HepG2 (cell line): ENCODE data around the gene PRRT2. TPM values are rescaled to one million over a fixed set of nuclear protein-coding genes. Genes with fewer than 3 reads are reported as not detected.

ENCODE experiments used
- ARNT ChIP-seq: fragments of 450-650 bp; IDR thresholded peaks from 2 replicates; pipeline ENCODE4 v1.6.1; 2017
- FUBP1 ChIP-seq: sonication (generic); formaldehyde crosslinking; IDR thresholded peaks from 2 replicates; pipeline ENCODE4 v1.5.1; 2020; ENCODE audit warnings: missing genetic modification reagents, mild to moderate bottlenecking, borderline replicate concordance
- KLF9 ChIP-seq: IDR thresholded peaks from 2 replicates; pipeline ENCODE4 v1.6.1; 2016; ENCODE audit warnings: low read depth
- MAFG ChIP-seq: sonication (generic); formaldehyde crosslinking; IDR thresholded peaks from 2 replicates; pipeline ENCODE4 v1.5.1; 2020; ENCODE audit warnings: mild to moderate bottlenecking, missing genetic modification reagents
- NONO ChIP-seq, 2 experiments: fragments of 450-650 bp in 1 of 2; sonication (generic) in 1 of 2; formaldehyde crosslinking in 1 of 2; IDR thresholded peaks in 1 of 2; conservative IDR thresholded peaks in 1 of 2; 2 replicates each; pipeline versions ENCODE4 v1.6.1 to v1.8.0; 2017 to 2022; ENCODE audit warnings: mild to moderate bottlenecking in 1 of 2, missing genetic modification reagents in 1 of 2, moderate library complexity in 1 of 2
- SALL1 ChIP-seq: sonication (generic); formaldehyde crosslinking; IDR thresholded peaks from 2 replicates; pipeline ENCODE4 v1.8.0; 2022; ENCODE audit warnings: mild to moderate bottlenecking, missing genetic modification reagents
- SKI ChIP-seq: fragments of 450-650 bp; IDR thresholded peaks from one replicate; pipeline ENCODE4 v1.6.1; 2018; ENCODE audit warnings: mild to moderate bottlenecking; ENCODE audit not compliant: partially characterized antibody
- SOX6 ChIP-seq, 2 experiments: fragments of 450-650 bp in 1 of 2; sonication (generic) in 1 of 2; formaldehyde crosslinking in 1 of 2; IDR thresholded peaks; 2 replicates each; pipeline versions ENCODE4 v1.4.0 to v1.6.1; 2017 to 2020; ENCODE audit warnings: antibody characterized with exemption in 1 of 2, mild to moderate bottlenecking in 1 of 2, missing genetic modification reagents in 1 of 2
- TCF7 ChIP-seq: sonication (generic); IDR thresholded peaks from 2 replicates; pipeline ENCODE4 v1.6.1; 2016; ENCODE audit warnings: antibody characterized with exemption, low read depth
- ZFP62 ChIP-seq: sonication (generic); formaldehyde crosslinking; IDR thresholded peaks from 2 replicates; pipeline ENCODE4 v1.4.0; 2020; ENCODE audit warnings: missing genetic modification reagents
- ZKSCAN1 ChIP-seq: fragments of 150-350 bp; IDR thresholded peaks from 2 replicates; pipeline ENCODE4 v1.6.1; 2014; ENCODE audit warnings: low read length
- ZMYM3 ChIP-seq: sonication (generic); formaldehyde crosslinking; IDR thresholded peaks from 2 replicates; pipeline ENCODE4 v1.5.1; 2020; ENCODE audit warnings: mild to moderate bottlenecking, missing genetic modification reagents
- ZNF207 ChIP-seq: fragments of 450-650 bp; IDR thresholded peaks from 2 replicates; pipeline ENCODE4 v1.6.1; 2016; ENCODE audit warnings: antibody characterized with exemption, borderline replicate concordance
- ZNF563 ChIP-seq: sonication (generic); formaldehyde crosslinking; IDR thresholded peaks from 2 replicates; pipeline ENCODE4 v1.8.0; 2022; ENCODE audit warnings: mild to moderate bottlenecking, moderate library complexity, missing genetic modification reagents
- ZNF639 ChIP-seq: conservative IDR thresholded peaks from 2 replicates; pipeline ENCODE4 v1.6.1; 2018; ENCODE audit warnings: missing genetic modification reagents
- ZNF777 ChIP-seq: sonication (generic); formaldehyde crosslinking; IDR thresholded peaks from 2 replicates; pipeline ENCODE4 v1.4.0; 2020; ENCODE audit warnings: missing genetic modification reagents
- ZNF784 ChIP-seq: sonication (generic); formaldehyde crosslinking; IDR thresholded peaks from 2 replicates; pipeline ENCODE4 v1.5.1; 2020; ENCODE audit warnings: missing genetic modification reagents, mild to moderate bottlenecking, borderline replicate concordance
- polyA plus RNA-seq, 8 experiments: library from polyadenylated mRNA; depleted of rRNA in 3 of 8; stranded (reverse) in 7 of 8; unstranded in 1 of 8; fragments of >200 nt; fragmentation: Illumina TruSeq in 4 of 8; extraction: Trizol in 4 of 8; gene quantifications; 2 replicates each; pipeline versions ENCODE4 v1.2.1 to v1.2.3, GENCODE V29; 2011 to 2016; ENCODE audit warnings: low read depth in 4 of 8, missing spikeins in 1 of 8, mixed read lengths in 1 of 8; ENCODE audit not compliant: insufficient read depth in 1 of 8
- total RNA-seq, 5 experiments: library from RNA; depleted of rRNA; stranded (reverse); fragments of >200 nt; fragmentation: Illumina TruSeq; extraction: Trizol; gene quantifications; 2 replicates each; pipeline ENCODE4 v1.2.3, GENCODE V29; 2016; ENCODE audit warnings: low read depth in 1 of 5
- TF ChIP-seq, protein P1 (sequence below): sonication (generic); formaldehyde crosslinking; IDR thresholded peaks from 2 replicates; pipeline ENCODE4 v1.5.0; 2020; ENCODE audit warnings: mild to moderate bottlenecking, missing genetic modification reagents, borderline replicate concordance
- TF ChIP-seq, protein P2 (sequence below): sonication (generic); formaldehyde crosslinking; IDR thresholded peaks from 2 replicates; pipeline ENCODE4 v1.5.0; 2020; ENCODE audit warnings: mild to moderate bottlenecking, missing genetic modification reagents

PRRT2 gene
- total and polyA plus RNA-seq, 2 of the 13 experiments (the other 11 are each of a cell fraction or from before 2014, with no cell fraction given): 0.51 to 1.1 TPM

- TF ChIP-seq MAFG (CRISPR knock-in tag): no peak
- TF ChIP-seq KLF9 (CRISPR knock-in tag): no peak
- TF ChIP-seq SOX6 (IDR thresholded peaks at IDR 0.05): no peak
- peak; percentile 98 for TF ChIP-seq SOX6 (CRISPR knock-in tag; IDR thresholded peaks at IDR 0.05)
- no peak for TF ChIP-seq NONO (IDR thresholded peaks at IDR 0.05)
- TF ChIP-seq NONO (CRISPR knock-in tag; conservative IDR thresholded peaks at IDR 0.05): peak; percentile 95
- TF ChIP-seq ZMYM3 (CRISPR knock-in tag): peak; percentile 98
- no peak for TF ChIP-seq FUBP1 (CRISPR knock-in tag)
- peak; percentile 85 for TF ChIP-seq ZNF784
- TF ChIP-seq TCF7: peak; percentile 71
- TF ChIP-seq, protein P1, sequence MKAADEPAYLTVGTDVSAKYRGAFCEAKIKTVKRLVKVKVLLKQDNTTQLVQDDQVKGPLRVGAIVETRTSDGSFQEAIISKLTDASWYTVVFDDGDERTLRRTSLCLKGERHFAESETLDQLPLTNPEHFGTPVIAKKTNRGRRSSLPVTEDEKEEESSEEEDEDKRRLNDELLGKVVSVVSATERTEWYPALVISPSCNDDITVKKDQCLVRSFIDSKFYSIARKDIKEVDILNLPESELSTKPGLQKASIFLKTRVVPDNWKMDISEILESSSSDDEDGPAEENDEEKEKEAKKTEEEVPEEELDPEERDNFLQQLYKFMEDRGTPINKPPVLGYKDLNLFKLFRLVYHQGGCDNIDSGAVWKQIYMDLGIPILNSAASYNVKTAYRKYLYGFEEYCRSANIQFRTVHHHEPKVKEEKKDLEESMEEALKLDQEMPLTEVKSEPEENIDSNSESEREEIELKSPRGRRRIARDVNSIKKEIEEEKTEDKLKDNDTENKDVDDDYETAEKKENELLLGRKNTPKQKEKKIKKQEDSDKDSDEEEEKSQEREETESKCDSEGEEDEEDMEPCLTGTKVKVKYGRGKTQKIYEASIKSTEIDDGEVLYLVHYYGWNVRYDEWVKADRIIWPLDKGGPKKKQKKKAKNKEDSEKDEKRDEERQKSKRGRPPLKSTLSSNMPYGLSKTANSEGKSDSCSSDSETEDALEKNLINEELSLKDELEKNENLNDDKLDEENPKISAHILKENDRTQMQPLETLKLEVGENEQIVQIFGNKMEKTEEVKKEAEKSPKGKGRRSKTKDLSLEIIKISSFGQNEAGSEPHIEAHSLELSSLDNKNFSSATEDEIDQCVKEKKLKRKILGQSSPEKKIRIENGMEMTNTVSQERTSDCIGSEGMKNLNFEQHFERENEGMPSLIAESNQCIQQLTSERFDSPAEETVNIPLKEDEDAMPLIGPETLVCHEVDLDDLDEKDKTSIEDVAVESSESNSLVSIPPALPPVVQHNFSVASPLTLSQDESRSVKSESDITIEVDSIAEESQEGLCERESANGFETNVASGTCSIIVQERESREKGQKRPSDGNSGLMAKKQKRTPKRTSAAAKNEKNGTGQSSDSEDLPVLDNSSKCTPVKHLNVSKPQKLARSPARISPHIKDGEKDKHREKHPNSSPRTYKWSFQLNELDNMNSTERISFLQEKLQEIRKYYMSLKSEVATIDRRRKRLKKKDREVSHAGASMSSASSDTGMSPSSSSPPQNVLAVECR (CRISPR knock-in tag): peak; percentile 88; the same call in 1 of the 2 replicates
- TF ChIP-seq ZNF777 (CRISPR knock-in tag): peak; percentile 62; the same call in 1 of the 2 replicates
- 0 out of 2 replicates have a peak, but pooled peaks have one; percentile 43 for TF ChIP-seq ZNF639 (CRISPR knock-in tag)
- TF ChIP-seq SKI: peak; percentile 90
- TF ChIP-seq, protein P2, sequence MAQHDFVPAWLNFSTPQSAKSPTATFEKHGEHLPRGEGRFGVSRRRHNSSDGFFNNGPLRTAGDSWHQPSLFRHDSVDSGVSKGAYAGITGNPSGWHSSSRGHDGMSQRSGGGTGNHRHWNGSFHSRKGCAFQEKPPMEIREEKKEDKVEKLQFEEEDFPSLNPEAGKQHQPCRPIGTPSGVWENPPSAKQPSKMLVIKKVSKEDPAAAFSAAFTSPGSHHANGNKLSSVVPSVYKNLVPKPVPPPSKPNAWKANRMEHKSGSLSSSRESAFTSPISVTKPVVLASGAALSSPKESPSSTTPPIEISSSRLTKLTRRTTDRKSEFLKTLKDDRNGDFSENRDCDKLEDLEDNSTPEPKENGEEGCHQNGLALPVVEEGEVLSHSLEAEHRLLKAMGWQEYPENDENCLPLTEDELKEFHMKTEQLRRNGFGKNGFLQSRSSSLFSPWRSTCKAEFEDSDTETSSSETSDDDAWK (CRISPR knock-in tag): no peak
- TF ChIP-seq SALL1: peak; percentile 99
- no peak for TF ChIP-seq ARNT
- peak; percentile 39; the same call in 1 of the 2 replicates for TF ChIP-seq ZKSCAN1
- no peak for TF ChIP-seq ZNF207
- TF ChIP-seq ZNF563: peak; percentile 51; the same call in 1 of the 2 replicates
- TF ChIP-seq ZFP62: no peak
Observed at GRCh38 chr16:29765167-29766032, 46.6 kb upstream of the PRRT2 start (continued).
